Measurements from ENCODE around the gene TEX26.

Gene TEX26

GRCh38 chr13:30932481-30933353 is at the start of gene TEX26:
TEX26 (plus strand) TSS chr13:30932656; CDS start chr13:30932716, 60 bp downstream.
- no peak for DNase-seq

- DNase-seq, result no peak
These were observed 49.3 kb upstream of the TEX26 start for GRCh38 chr13:30882996-30883766.

- no peak for DNase-seq
These were observed 47.9 kb upstream of the TEX26 start for GRCh38 chr13:30884543-30884942.

- no peak for DNase-seq
These were observed 43.2 kb upstream of the TEX26 start for GRCh38 chr13:30889196-30889690.

- no peak for DNase-seq
These were observed 39.5 kb upstream of the TEX26 start for GRCh38 chr13:30892966-30893365.

- no peak for DNase-seq
These were observed 36.7 kb upstream of the TEX26 start for GRCh38 chr13:30895773-30896172.

GRCh38 chr13:30898070-30898469 is 34.4 kb upstream of the TEX26 start:
- no peak for DNase-seq

GRCh38 chr13:30898678-30899241 is 33.7 kb upstream of the TEX26 start:
- no peak for DNase-seq

GRCh38 chr13:30900436-30900835 is 32.0 kb upstream of the TEX26 start:
- no peak for DNase-seq

GRCh38 chr13:30900952-30901749 is 31.3 kb upstream of the TEX26 start:
- DNase-seq, result no peak

GRCh38 chr13:30904043-30904442 is 28.4 kb upstream of the TEX26 start:
- DNase-seq, result no peak

- DNase-seq, result no peak
These were observed 26.5 kb upstream of the TEX26 start, which contains the start of gene MEDAG for GRCh38 chr13:30905932-30906383. MEDAG (plus strand) TSS chr13:30906271; CDS start chr13:30906516, 245 bp downstream.

- no peak for DNase-seq
These were observed 25.9 kb upstream of the TEX26 start for GRCh38 chr13:30906411-30907051.

GRCh38 chr13:30907121-30907861 is 25.2 kb upstream of the TEX26 start:
- no peak for DNase-seq

GRCh38 chr13:30908416-30908980 is 24.0 kb upstream of the TEX26 start:
- DNase-seq, result no peak

- no peak for DNase-seq
These were observed 21.8 kb upstream of the TEX26 start for GRCh38 chr13:30910676-30911075.

GRCh38 chr13:30915691-30916541 is 16.5 kb upstream of the TEX26 start:
- no peak for DNase-seq

- no peak for DNase-seq
These were observed 15.5 kb upstream of the TEX26 start for GRCh38 chr13:30916991-30917390.

GRCh38 chr13:30918662-30919405 is 13.6 kb upstream of the TEX26 start:
- DNase-seq, result no peak

All from CD4-positive, alpha-beta T cell treated with Interleukin-10 for 1 hour (primary cell).